HepG2 (cell line): Measurements from ENCODE around the gene AIMP2. TPM values are rescaled to one million over a fixed set of nuclear protein-coding genes. Genes with fewer than 3 reads are reported as not detected.

Experiments used
- GATAD1 ChIP-seq: IDR thresholded peaks from 2 replicates; pipeline ENCODE4 v1.6.1; 2016; ENCODE audit warnings: missing genetic modification reagents, missing compliant biosample characterization
- NCOA5 ChIP-seq: sonication (generic); formaldehyde crosslinking; IDR thresholded peaks from 2 replicates; pipeline ENCODE4 v1.4.0; 2020; ENCODE audit warnings: missing genetic modification reagents
- RAD21 ChIP-seq: fragments of 450-650 bp; formaldehyde crosslinking; IDR thresholded peaks from 2 replicates; pipeline ENCODE4 v1.5.0; 2020; ENCODE audit warnings: mild to moderate bottlenecking
- STAG1 ChIP-seq: sonication (generic); formaldehyde crosslinking; IDR thresholded peaks from 2 replicates; pipeline ENCODE4 v1.4.0; 2020; ENCODE audit warnings: missing genetic modification reagents
- TRIM24 ChIP-seq: sonication (generic); formaldehyde crosslinking; IDR thresholded peaks from 2 replicates; pipeline ENCODE4 v1.8.0; 2022; ENCODE audit warnings: mild to moderate bottlenecking, missing genetic modification reagents
- ZBTB7A ChIP-seq: sonication (generic); formaldehyde crosslinking; IDR thresholded peaks from 2 replicates; pipeline ENCODE4 v1.8.0; 2022; ENCODE audit warnings: mild to moderate bottlenecking, missing genetic modification reagents
- ZKSCAN5 ChIP-seq: sonication (generic); formaldehyde crosslinking; IDR thresholded peaks from 2 replicates; pipeline ENCODE4 v1.5.1; 2020; ENCODE audit warnings: mild to moderate bottlenecking, missing genetic modification reagents
- ZNF558 ChIP-seq: sonication (generic); formaldehyde crosslinking; IDR thresholded peaks from 2 replicates; pipeline ENCODE4 v1.9.0; 2022; ENCODE audit warnings: mild to moderate bottlenecking, missing genetic modification reagents, borderline replicate concordance
- ZNF644 ChIP-seq: IDR thresholded peaks from 2 replicates; pipeline ENCODE4 v1.6.1; 2016; ENCODE audit warnings: low read depth
- polyA plus RNA-seq, 8 experiments: library from polyadenylated mRNA; depleted of rRNA in 3 of 8; stranded (reverse) in 7 of 8; unstranded in 1 of 8; fragments of >200 nt; fragmentation: Illumina TruSeq in 4 of 8; extraction: Trizol in 4 of 8; gene quantifications; 2 replicates each; pipeline versions ENCODE4 v1.2.1 to v1.2.3, GENCODE V29; 2011 to 2016; ENCODE audit warnings: low read depth in 4 of 8, missing spikeins in 1 of 8, mixed read lengths in 1 of 8; ENCODE audit not compliant: insufficient read depth in 1 of 8
- total RNA-seq, 5 experiments: library from RNA; depleted of rRNA; stranded (reverse); fragments of >200 nt; fragmentation: Illumina TruSeq; extraction: Trizol; gene quantifications; 2 replicates each; pipeline ENCODE4 v1.2.3, GENCODE V29; 2016; ENCODE audit warnings: low read depth in 1 of 5
- TF ChIP-seq, protein P1 (sequence below): sonication (generic); formaldehyde crosslinking; IDR thresholded peaks from 2 replicates; pipeline ENCODE4 v1.8.0; 2022; ENCODE audit warnings: missing genetic modification reagents, mild to moderate bottlenecking, moderate library complexity, borderline replicate concordance
- TF ChIP-seq, protein P2 (sequence below): sonication (generic); formaldehyde crosslinking; IDR thresholded peaks from 2 replicates; pipeline ENCODE4 v1.5.0; 2020; ENCODE audit warnings: mild to moderate bottlenecking, missing genetic modification reagents
- TF ChIP-seq, protein P3 (sequence below): sonication (generic); formaldehyde crosslinking; IDR thresholded peaks from 2 replicates; pipeline ENCODE4 v1.4.0; 2020; ENCODE audit warnings: missing genetic modification reagents, borderline replicate concordance
- TF ChIP-seq, protein P4 (sequence below): sonication (generic); formaldehyde crosslinking; IDR thresholded peaks from 2 replicates; pipeline ENCODE4 v1.5.0; 2020; ENCODE audit warnings: mild to moderate bottlenecking, missing genetic modification reagents, moderate library complexity

AIMP2 gene
- total and polyA plus RNA-seq, 2 of the 13 experiments (the other 11 are each of a cell fraction or from before 2014, with no cell fraction given) = 38.2 to 84.9 TPM

GRCh38 chr7:5997210-5997808, 11.8 kb upstream of the AIMP2 start (continued):
- TF ChIP-seq ZNF644 (CRISPR knock-in tag) (no peak), STAG1 (CRISPR knock-in tag) (peak; percentile 84), RAD21 (CRISPR knock-in tag) (peak; percentile 49; the same call in 1 of the 2 replicates), TRIM24 (CRISPR knock-in tag) (no peak), ZKSCAN5 (CRISPR knock-in tag) (no peak), NCOA5 (CRISPR knock-in tag) (no peak), GATAD1 (CRISPR knock-in tag) (no peak), ZNF558 (CRISPR knock-in tag) (no peak), ZBTB7A (CRISPR knock-in tag) (no peak)
- TF ChIP-seq, protein P1, sequence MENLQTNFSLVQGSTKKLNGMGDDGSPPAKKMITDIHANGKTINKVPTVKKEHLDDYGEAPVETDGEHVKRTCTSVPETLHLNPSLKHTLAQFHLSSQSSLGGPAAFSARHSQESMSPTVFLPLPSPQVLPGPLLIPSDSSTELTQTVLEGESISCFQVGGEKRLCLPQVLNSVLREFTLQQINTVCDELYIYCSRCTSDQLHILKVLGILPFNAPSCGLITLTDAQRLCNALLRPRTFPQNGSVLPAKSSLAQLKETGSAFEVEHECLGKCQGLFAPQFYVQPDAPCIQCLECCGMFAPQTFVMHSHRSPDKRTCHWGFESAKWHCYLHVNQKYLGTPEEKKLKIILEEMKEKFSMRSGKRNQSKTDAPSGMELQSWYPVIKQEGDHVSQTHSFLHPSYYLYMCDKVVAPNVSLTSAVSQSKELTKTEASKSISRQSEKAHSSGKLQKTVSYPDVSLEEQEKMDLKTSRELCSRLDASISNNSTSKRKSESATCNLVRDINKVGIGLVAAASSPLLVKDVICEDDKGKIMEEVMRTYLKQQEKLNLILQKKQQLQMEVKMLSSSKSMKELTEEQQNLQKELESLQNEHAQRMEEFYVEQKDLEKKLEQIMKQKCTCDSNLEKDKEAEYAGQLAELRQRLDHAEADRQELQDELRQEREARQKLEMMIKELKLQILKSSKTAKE (CRISPR knock-in tag) = no peak
- TF ChIP-seq, protein P2, sequence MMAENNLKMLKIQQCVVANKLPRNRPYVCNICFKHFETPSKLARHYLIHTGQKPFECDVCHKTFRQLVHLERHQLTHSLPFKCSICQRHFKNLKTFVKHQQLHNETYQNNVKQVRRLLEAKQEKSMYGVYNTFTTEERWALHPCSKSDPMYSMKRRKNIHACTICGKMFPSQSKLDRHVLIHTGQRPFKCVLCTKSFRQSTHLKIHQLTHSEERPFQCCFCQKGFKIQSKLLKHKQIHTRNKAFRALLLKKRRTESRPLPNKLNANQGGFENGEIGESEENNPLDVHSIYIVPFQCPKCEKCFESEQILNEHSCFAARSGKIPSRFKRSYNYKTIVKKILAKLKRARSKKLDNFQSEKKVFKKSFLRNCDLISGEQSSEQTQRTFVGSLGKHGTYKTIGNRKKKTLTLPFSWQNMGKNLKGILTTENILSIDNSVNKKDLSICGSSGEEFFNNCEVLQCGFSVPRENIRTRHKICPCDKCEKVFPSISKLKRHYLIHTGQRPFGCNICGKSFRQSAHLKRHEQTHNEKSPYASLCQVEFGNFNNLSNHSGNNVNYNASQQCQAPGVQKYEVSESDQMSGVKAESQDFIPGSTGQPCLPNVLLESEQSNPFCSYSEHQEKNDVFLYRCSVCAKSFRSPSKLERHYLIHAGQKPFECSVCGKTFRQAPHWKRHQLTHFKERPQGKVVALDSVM = 0 out of 2 replicates have a peak, but pooled peaks have one; percentile 21
- TF ChIP-seq, protein P3, sequence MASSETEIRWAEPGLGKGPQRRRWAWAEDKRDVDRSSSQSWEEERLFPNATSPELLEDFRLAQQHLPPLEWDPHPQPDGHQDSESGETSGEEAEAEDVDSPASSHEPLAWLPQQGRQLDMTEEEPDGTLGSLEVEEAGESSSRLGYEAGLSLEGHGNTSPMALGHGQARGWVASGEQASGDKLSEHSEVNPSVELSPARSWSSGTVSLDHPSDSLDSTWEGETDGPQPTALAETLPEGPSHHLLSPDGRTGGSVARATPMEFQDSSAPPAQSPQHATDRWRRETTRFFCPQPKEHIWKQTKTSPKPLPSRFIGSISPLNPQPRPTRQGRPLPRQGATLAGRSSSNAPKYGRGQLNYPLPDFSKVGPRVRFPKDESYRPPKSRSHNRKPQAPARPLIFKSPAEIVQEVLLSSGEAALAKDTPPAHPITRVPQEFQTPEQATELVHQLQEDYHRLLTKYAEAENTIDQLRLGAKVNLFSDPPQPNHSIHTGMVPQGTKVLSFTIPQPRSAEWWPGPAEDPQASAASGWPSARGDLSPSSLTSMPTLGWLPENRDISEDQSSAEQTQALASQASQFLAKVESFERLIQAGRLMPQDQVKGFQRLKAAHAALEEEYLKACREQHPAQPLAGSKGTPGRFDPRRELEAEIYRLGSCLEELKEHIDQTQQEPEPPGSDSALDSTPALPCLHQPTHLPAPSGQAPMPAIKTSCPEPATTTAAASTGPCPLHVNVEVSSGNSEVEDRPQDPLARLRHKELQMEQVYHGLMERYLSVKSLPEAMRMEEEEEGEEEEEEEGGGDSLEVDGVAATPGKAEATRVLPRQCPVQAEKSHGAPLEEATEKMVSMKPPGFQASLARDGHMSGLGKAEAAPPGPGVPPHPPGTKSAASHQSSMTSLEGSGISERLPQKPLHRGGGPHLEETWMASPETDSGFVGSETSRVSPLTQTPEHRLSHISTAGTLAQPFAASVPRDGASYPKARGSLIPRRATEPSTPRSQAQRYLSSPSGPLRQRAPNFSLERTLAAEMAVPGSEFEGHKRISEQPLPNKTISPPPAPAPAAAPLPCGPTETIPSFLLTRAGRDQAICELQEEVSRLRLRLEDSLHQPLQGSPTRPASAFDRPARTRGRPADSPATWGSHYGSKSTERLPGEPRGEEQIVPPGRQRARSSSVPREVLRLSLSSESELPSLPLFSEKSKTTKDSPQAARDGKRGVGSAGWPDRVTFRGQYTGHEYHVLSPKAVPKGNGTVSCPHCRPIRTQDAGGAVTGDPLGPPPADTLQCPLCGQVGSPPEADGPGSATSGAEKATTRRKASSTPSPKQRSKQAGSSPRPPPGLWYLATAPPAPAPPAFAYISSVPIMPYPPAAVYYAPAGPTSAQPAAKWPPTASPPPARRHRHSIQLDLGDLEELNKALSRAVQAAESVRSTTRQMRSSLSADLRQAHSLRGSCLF (CRISPR knock-in tag) = no peak
- TF ChIP-seq, protein P4, sequence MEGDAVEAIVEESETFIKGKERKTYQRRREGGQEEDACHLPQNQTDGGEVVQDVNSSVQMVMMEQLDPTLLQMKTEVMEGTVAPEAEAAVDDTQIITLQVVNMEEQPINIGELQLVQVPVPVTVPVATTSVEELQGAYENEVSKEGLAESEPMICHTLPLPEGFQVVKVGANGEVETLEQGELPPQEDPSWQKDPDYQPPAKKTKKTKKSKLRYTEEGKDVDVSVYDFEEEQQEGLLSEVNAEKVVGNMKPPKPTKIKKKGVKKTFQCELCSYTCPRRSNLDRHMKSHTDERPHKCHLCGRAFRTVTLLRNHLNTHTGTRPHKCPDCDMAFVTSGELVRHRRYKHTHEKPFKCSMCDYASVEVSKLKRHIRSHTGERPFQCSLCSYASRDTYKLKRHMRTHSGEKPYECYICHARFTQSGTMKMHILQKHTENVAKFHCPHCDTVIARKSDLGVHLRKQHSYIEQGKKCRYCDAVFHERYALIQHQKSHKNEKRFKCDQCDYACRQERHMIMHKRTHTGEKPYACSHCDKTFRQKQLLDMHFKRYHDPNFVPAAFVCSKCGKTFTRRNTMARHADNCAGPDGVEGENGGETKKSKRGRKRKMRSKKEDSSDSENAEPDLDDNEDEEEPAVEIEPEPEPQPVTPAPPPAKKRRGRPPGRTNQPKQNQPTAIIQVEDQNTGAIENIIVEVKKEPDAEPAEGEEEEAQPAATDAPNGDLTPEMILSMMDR (CRISPR knock-in tag) = peak; percentile 65
